NCI-H526 (cell line): Measurements from ENCODE around the gene SFXN4.

Experiments used
- DNase-seq, 2 experiments: peaks; one replicate each; lab custom pipeline; 2025; lab: John Stamatoyannopoulos, UW

Gene SFXN4

GRCh38 chr10:119165171-119166117 lies at the start of gene SFXN4:
TSS of gene SFXN4 (minus strand) at chr10:119165714. CDS start at chr10:119165647, 67 bp downstream.
- peak in 1 of 2 experiments; percentile 70 for DNase-seq

GRCh38 chr10:119211625-119212441 lies 46.3 kb upstream of the SFXN4 start:
- peak in 1 of 2 experiments; percentile 41 for DNase-seq

- DNase-seq = no peak
These were observed 45.7 kb upstream of the SFXN4 start for GRCh38 chr10:119211176-119211575.

- DNase-seq = no peak
These were observed 45.1 kb upstream of the SFXN4 start for GRCh38 chr10:119210633-119211032.

- peak in 1 of 2 experiments; percentile 26 for DNase-seq
These were observed 44.3 kb upstream of the SFXN4 start for GRCh38 chr10:119209736-119210355.

- peak; percentile 70 to 82 for DNase-seq
These were observed 43.7 kb upstream of the SFXN4 start for GRCh38 chr10:119209035-119209735.

- no peak for DNase-seq
These were observed 43.0 kb upstream of the SFXN4 start for GRCh38 chr10:119208553-119208940.

GRCh38 chr10:119207713-119208552 lies 42.4 kb upstream of the SFXN4 start:
- DNase-seq = peak; percentile 26 to 54

GRCh38 chr10:119207366-119207666 lies 41.8 kb upstream of the SFXN4 start, which contains the start of gene GRK5:
TSS of gene GRK5 (plus strand) at chr10:119207571. CDS start at chr10:119207918, 347 bp downstream.
- DNase-seq = peak; percentile 91 to 96

GRCh38 chr10:119206603-119207365 lies 41.3 kb upstream of the SFXN4 start:
- DNase-seq = peak in 1 of 2 experiments; percentile 78

GRCh38 chr10:119205894-119206602 lies 40.5 kb upstream of the SFXN4 start:
- DNase-seq = peak in 1 of 2 experiments; percentile 47

- no peak for DNase-seq
These were observed 37.5 kb upstream of the SFXN4 start for GRCh38 chr10:119203006-119203405.

GRCh38 chr10:119201233-119201632 lies 35.7 kb upstream of the SFXN4 start:
- DNase-seq = no peak

GRCh38 chr10:119199231-119199992 lies 33.9 kb upstream of the SFXN4 start:
- DNase-seq = peak; percentile 49 to 75

- DNase-seq = no peak
These were observed 32.9 kb upstream of the SFXN4 start for GRCh38 chr10:119198438-119198837.

GRCh38 chr10:119197921-119198320 lies 32.4 kb upstream of the SFXN4 start:
- no peak for DNase-seq

GRCh38 chr10:119191881-119192280 lies 26.4 kb upstream of the SFXN4 start:
- DNase-seq = no peak
